Loucy (cell line): Measurements from ENCODE around the gene ZNF865.

Experiments
- CTCF ChIP-seq: fragments of 200-600 bp; sonication (generic); conservative IDR thresholded peaks from 2 replicates; pipeline ENCODE4 v1.5.1; 2014; ENCODE audit warnings: mild to moderate bottlenecking, antibody characterized with exemption, low read length
- EZH2phosphoT487 ChIP-seq: fragments of 200-600 bp; IDR thresholded peaks from 2 replicates; pipeline ENCODE4 v1.6.1; 2018; ENCODE audit warnings: antibody characterized with exemption, mild to moderate bottlenecking, moderate library complexity, borderline replicate concordance

- TF ChIP-seq CTCF (no peak), EZH2phosphoT487 (no peak)
Observed at GRCh38 chr19:55640043-55640576, 34.7 kb downstream of the ZNF865 start.
